Left cardiac atrium (tissue), 4 donors: ENCODE data around the gene PANK4. TPM values are rescaled to one million over a fixed set of nuclear protein-coding genes. Genes with fewer than 3 reads are reported as not detected.

Experiments
- ATAC-seq, 2 donors: fragments of 200-7000 bp; cut with Tn5 transposase; one replicate each; pipeline ENCODE4 v1.9.1; 2020; ENCODE audit warnings: mild to moderate bottlenecking in 2 of 2, moderate library complexity in 2 of 2
- DNase-seq: peaks from one replicate; pipeline ENCODE4 v3.0.0-alpha.2; 2020
- intact Hi-C, 2 donors: fragments of 100-400 bp; cut with DNase I; formaldehyde crosslinking; loops; one replicate each; pipeline versions ENCODE4 v1.14.1 to v1.15.1; 2022 to 2023
- total RNA-seq, 2 donors: library from RNA; stranded (reverse); fragmentation: NEBNext Ultra II Directional; extraction: Animal tissue kit (Norgen Biotek cat#: 25700); gene quantifications; one replicate each; pipeline ENCODE4 v1.2.1, GENCODE V29; 2021
- donor health status: DM: no; HTN: yes; CAD: no.
- donor health status: DM: no; HTN: yes; CAD: no; lungs with severe emphysema.
- donor health status: DM: yes; HTN: yes; CAD: no.
- donor health status: Dilated cardiomyopathy.

Gene PANK4
- total RNA-seq, 2 donors from 2014 or later = 37.5 to 40.6 TPM

DNA sequence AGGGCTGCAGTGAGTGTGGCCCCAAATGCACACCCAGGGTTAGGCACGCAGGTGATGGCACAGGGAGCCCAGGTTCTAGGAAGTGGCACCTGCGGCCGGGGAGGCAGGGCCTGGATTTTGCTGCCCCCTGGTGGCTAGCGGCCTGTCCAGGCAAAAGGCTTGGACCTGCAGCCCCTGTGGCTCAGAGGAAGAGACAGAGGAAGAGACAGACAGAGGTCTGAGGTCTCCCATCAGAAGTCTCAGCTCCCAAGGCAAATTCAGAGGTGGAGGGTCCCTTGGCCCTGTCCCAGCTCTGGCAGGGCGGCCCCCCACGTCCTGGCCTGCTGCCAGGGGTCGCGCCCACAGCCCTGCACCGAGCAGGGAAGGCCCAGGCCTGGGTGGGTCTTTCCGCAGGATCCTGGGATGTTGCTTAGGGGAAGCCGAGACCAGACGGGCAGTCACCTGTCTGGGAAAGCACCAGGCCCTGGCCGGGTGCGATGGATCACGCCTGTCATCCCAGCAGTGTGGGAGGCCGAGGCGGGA lies 21.7 kb upstream of the PANK4 start:
- DNase-seq (peak; percentile 81), ATAC-seq (peak; percentile 51 to 52)
- intact Hi-C loops = loop anchor here (1.0 to 2.0 kb wide), 2 partner anchors 133 to 134 kb away; no protein-coding TSS in a partner anchor

GRCh38 chr1:2547210-2548067 lies 21.0 kb upstream of the PANK4 start:
- ATAC-seq (no peak), DNase-seq (no peak)
- intact Hi-C loops = loop anchor here (1.0 to 2.0 kb wide), 2 partner anchors 133 kb away; no protein-coding TSS in a partner anchor

GRCh38 chr1:2546515-2547209 lies 20.3 kb upstream of the PANK4 start:
- intact Hi-C loops = no loop called here
- DNase-seq (peak; percentile 89), ATAC-seq (peak; percentile 68 to 84)

GRCh38 chr1:2545754-2546514 lies 19.5 kb upstream of the PANK4 start:
- intact Hi-C loops = no loop called here

GRCh38 chr1:2544875-2545640 lies 18.7 kb upstream of the PANK4 start:
- DNase-seq (no peak), ATAC-seq (no peak)
- intact Hi-C loops = no loop called here

More at GRCh38 chr1:2545754-2546514, 19.5 kb upstream of the PANK4 start:
- peak; percentile 62 to 75 for ATAC-seq
- peak; percentile 91 for DNase-seq

DNA sequence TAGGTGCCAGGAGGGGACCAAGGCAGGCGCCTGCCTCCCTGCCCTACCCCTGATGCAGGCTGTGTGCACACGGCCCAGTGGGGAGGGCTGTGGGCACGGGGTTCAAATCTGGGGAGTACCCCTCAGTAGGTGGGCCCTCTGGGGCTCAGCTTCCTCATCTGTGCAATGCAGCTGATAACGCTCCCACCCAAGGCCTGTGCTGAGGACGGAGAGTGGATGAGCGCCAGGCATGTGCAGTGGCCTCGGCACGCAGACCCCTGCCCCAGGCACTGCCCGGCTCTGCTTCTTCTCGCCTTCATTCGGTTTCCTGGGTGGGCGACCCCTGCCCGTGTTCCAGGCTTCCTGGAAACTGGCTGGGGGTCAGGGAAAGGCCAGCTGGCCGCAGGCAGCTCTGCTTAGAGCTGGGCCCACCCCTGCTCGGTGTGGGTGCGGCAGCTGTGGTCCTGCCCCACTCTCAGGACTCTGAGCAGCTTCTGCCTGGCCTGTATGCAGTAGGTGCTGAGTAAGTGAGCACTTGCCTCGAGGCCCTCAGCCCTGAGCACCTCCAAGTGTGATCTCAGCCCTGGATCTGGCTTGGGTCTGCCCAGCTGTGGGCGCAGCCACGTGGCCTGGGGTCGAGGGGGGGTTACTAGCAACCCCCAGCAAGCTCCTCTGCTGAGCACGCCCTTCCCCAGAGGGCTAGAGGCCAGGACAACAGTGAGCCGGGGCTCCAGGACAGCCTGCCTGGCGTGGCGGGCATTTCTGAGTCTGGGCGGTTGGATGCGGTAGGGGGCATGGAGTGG lies 17.9 kb upstream of the PANK4 start:
- DNase-seq (no peak), ATAC-seq (no peak)
- intact Hi-C loops = no loop called here

DNA sequence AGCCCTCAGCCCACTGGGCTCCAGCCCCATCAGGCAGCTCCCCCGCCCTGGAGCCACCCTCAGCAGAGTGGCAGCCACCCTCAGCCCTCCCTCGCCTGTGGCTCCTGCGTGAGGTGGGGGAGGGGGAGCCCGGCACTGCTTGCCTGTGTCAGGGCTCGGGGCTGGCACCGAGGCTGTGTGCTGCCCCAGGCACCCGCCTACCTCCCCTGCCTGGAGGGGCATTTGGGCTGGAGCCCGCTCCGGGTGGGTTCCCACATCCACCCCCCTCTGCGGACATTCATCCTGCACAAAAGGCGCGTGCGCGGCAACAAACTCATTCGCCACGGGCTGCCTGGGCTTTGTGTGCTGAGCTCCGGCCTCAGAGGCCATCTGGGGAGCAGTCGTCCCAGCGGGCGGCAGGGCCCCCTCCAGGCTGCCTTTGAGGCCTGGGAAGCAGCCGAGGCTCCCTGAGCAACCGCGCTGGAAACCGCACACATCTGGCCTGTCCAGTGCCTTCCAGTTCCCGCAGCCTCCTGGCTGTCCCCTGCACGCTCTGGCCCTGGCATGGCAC lies 17.2 kb upstream of the PANK4 start:
- no peak for DNase-seq

GRCh38 chr1:2542246-2542915 lies 16.0 kb upstream of the PANK4 start:
- intact Hi-C loops = no loop called here
- DNase-seq = no peak

More for the DNA sequence above, 17.2 kb upstream of the PANK4 start:
- intact Hi-C loops = no loop called here
- ATAC-seq = no peak

GRCh38 chr1:2541619-2542245 lies 15.3 kb upstream of the PANK4 start:
- peak; percentile 76 for DNase-seq
- no peak for ATAC-seq
- intact Hi-C loops = no loop called here

More at GRCh38 chr1:2542246-2542915, 16.0 kb upstream of the PANK4 start:
- no peak for ATAC-seq

DNA sequence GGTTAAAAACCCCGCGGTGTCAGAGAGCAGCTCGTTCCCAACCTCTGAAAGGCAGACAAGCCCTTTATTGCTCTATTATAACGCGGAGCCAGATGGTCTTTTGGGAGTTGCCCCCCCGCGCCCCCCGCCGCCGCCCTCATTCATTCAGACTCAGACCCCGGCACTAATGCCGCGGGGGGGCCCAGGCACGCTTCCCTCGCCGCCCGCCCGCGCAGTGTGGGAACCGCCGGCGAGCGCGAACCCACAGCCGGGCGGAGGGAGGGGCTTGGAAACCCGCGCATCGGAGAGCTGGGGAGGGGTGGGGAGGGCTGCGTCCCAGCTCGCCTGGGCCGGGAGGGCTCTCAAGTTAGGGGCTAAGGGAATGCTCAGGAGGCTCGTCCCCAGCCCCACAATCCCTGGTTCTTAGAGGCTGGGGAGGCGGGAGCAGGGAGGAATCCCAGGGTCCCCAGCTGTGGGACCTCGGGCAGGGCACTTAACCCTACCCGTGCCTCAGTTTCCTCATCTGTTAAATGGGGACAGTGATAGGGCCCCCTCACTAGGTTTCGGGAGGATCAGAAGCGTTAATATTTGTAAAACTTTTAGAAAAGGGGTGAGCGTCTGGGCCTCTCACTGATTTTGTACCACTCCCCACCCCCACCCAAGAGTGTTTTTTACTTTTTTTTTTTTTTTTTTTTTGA lies 14.6 kb upstream of the PANK4 start:
- no peak for ATAC-seq
- no peak for DNase-seq
- intact Hi-C loops = no loop called here

DNA sequence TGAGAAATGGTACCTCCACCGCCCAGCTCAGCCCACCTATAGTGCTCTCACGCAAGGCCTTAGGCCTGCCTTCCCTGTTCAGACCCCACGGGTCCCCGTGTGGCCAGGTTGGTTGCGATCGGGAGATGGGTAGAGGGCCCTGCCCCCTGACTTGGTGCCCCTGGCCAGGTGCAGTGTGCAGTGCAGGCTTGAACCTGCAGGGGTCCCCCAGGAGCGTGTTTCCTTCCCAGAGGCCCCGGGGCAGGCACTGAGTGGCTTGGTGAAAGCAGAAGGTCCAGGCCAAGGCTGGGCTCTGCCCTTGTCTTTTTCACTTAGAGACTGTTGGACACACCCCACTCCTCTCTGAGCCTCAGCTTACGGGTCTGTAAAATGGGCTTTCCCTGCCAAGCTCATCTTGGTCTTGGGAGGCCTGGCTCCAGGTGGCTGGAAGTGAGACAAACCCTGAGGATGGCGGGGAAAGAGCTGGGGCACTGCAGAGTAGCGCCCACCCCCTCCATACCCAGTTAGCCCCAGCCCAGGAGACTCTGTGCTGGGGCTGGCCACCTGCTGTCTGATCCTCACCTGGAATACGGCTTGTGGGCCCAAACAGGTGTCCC lies 13.0 kb upstream of the PANK4 start:
- intact Hi-C loops = no loop called here
- ATAC-seq (no peak), DNase-seq (no peak)

GRCh38 chr1:2538872-2539271 lies 12.5 kb upstream of the PANK4 start:
- intact Hi-C loops = no loop called here
- DNase-seq (no peak), ATAC-seq (no peak)

DNA sequence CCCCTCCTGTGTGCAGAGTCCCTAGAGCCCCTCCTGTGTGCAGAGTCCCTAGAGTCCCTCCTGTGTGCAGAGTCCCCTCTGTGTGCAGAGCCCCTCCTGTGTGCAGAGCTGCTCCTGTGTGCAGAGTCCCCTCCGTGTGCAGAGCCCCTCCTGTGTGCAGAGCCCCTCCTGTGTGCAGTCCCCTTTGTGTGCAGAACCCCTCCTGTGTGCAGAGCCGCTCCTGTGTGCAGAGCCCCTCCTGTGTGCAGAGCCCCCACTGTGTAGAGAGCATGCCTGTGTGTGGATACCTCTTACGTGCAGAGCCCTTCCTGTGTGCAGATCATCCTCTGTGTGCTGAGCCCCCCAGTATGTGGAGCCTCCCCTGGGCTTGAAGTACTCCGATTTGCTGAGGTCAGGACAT lies 12.0 kb upstream of the PANK4 start:
- no peak for DNase-seq
- no peak for ATAC-seq
- intact Hi-C loops = no loop called here

- intact Hi-C loops = no loop called here
- DNase-seq (no peak), ATAC-seq (no peak)
Observed at GRCh38 chr1:2537784-2538115, 11.4 kb upstream of the PANK4 start.

DNA sequence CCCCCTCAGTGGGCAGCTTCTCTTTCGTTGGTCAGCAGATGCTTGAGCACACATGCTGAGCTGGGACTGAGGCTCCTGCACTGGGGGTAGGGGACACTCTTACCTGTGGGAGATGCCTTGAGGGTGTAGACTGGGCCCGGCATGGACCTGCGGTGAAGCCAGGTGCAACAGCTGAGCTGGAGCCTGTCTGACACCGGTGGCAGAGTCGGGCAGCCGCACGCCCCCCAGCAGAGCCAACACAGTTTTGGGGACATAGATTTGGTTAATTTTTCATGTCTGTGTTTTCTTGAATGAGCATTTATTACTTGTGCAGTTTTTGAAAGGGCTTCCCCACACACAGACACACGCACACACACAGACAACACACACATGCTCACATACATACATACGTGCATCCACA lies 9.6 kb upstream of the PANK4 start:
- intact Hi-C loops = no loop called here
- DNase-seq (no peak), ATAC-seq (no peak)

GRCh38 chr1:2535455-2535854 lies 9.1 kb upstream of the PANK4 start:
- ATAC-seq (no peak), DNase-seq (no peak)
- intact Hi-C loops = no loop called here
